Mesenchymal stem cell (in vitro differentiated cells and primary cell): ENCODE data around the gene TUBGCP6.
A peak's percentile ranks its signal among the peaks of the same experiment; 100 is the strongest.

Experiments
- DNase-seq: peaks from one replicate; pipeline ENCODE4 v3.0.0-alpha.2; 2013
- H2AFZ ChIP-seq: one replicate; pipeline ENCODE4 v1.6.1; 2013; ENCODE audit warnings: low read depth, mild to moderate bottlenecking, control low read depth, inconsistent platforms, low read length, moderate library complexity
- H2AK5ac ChIP-seq: 2 replicates; pipeline ENCODE4 v1.6.1; 2013; ENCODE audit warnings: low read length, moderate library complexity, mild to moderate bottlenecking, inconsistent platforms; ENCODE audit not compliant: severe bottlenecking
- H2BK120ac ChIP-seq: one replicate; pipeline ENCODE4 v1.6.1; 2013; ENCODE audit warnings: low read depth, mild to moderate bottlenecking, inconsistent platforms, low read length, moderate library complexity
- H2BK12ac ChIP-seq, 2 experiments: one replicate each; pipeline ENCODE4 v1.6.1; 2013; ENCODE audit warnings: inconsistent platforms in 2 of 2, low read length in 2 of 2, mild to moderate bottlenecking in 2 of 2, moderate library complexity in 2 of 2, control low read depth in 1 of 2
- H2BK15ac ChIP-seq: one replicate; pipeline ENCODE4 v1.6.1; 2013; ENCODE audit warnings: mild to moderate bottlenecking, low read depth, inconsistent platforms; ENCODE audit not compliant: poor library complexity, severe bottlenecking
- H2BK5ac ChIP-seq: 2 replicates; pipeline ENCODE4 v1.6.1; 2013; ENCODE audit warnings: low read depth, mild to moderate bottlenecking, low read length, control low read depth, inconsistent platforms; ENCODE audit not compliant: poor library complexity, severe bottlenecking
- H3K14ac ChIP-seq, 2 experiments: one replicate each; pipeline ENCODE4 v1.6.1; 2013; ENCODE audit warnings: inconsistent platforms in 2 of 2, low read length in 2 of 2, control low read depth in 1 of 2, mild to moderate bottlenecking in 1 of 2, moderate library complexity in 1 of 2
- H3K18ac ChIP-seq, 2 experiments: one replicate each; pipeline ENCODE4 v1.6.1; 2013; ENCODE audit warnings: inconsistent platforms in 2 of 2, low read length in 2 of 2, control low read depth in 1 of 2, low read depth in 1 of 2, mild to moderate bottlenecking in 1 of 2
- H3K23ac ChIP-seq, 2 experiments: one replicate each; pipeline ENCODE4 v1.6.1; 2013; ENCODE audit warnings: inconsistent platforms in 2 of 2, low read length in 2 of 2, mild to moderate bottlenecking in 2 of 2, moderate library complexity in 2 of 2, control low read depth in 1 of 2
- H3K27ac ChIP-seq: 2 replicates; pipeline ENCODE4 v1.5.1; 2013; ENCODE audit warnings: mild to moderate bottlenecking, moderate library complexity, low read length, control low read depth, inconsistent platforms; ENCODE audit not compliant: poor library complexity, severe bottlenecking
- H3K27me3 ChIP-seq, 2 experiments: 2 replicates each; pipeline versions ENCODE4 v1.6.1 to v1.7.0; 2013; ENCODE audit warnings: low read length in 2 of 2, mild to moderate bottlenecking in 2 of 2, moderate library complexity in 2 of 2, control low read depth in 1 of 2, inconsistent platforms in 1 of 2; ENCODE audit not compliant: control insufficient read depth in 1 of 2, insufficient read depth in 1 of 2
- H3K36me3 ChIP-seq, 2 experiments: 2 replicates each; pipeline versions ENCODE4 v1.6.1 to v1.7.0; 2013; ENCODE audit warnings: low read length in 2 of 2, control low read depth in 1 of 2, inconsistent platforms in 1 of 2, low read depth in 1 of 2, mild to moderate bottlenecking in 1 of 2; ENCODE audit not compliant: insufficient read depth in 2 of 2, control insufficient read depth in 1 of 2
- H3K4ac ChIP-seq, 2 experiments: one replicate each; pipeline ENCODE4 v1.6.1; 2013; ENCODE audit warnings: inconsistent platforms in 2 of 2, low read length in 2 of 2, mild to moderate bottlenecking in 2 of 2, moderate library complexity in 2 of 2, control low read depth in 1 of 2, low read depth in 1 of 2
- H3K4me1 ChIP-seq: 2 replicates; pipeline ENCODE4 v1.6.1; 2013; ENCODE audit warnings: low read depth, low read length, control low read depth; ENCODE audit not compliant: control insufficient read depth, insufficient read depth
- H3K4me2 ChIP-seq: 2 replicates; pipeline ENCODE4 v1.6.1; 2013; ENCODE audit warnings: low read length, mild to moderate bottlenecking, inconsistent platforms; ENCODE audit not compliant: poor library complexity, severe bottlenecking
- H3K4me3 ChIP-seq, 2 experiments: 2 replicates each; pipeline versions ENCODE4 v1.5.1 to v1.7.0; 2013; ENCODE audit warnings: low read length in 2 of 2, mild to moderate bottlenecking in 2 of 2, control low read depth in 1 of 2, low read depth in 1 of 2; ENCODE audit not compliant: insufficient read depth in 1 of 2
- H3K79me1 ChIP-seq: replicated peaks from 2 replicates; pipeline ENCODE4 v1.6.1; 2013; ENCODE audit warnings: mild to moderate bottlenecking, control low read depth, low read length, inconsistent platforms; ENCODE audit not compliant: poor library complexity, severe bottlenecking
- H3K9ac ChIP-seq: 2 replicates; pipeline ENCODE4 v1.7.0; 2013; ENCODE audit warnings: mild to moderate bottlenecking, low read length, moderate library complexity
- H3K9me3 ChIP-seq: 2 replicates; pipeline ENCODE4 v1.7.0; 2013; ENCODE audit warnings: mild to moderate bottlenecking, low read length; ENCODE audit not compliant: control insufficient read depth
- H4K8ac ChIP-seq: one replicate; pipeline ENCODE4 v1.6.1; 2013; ENCODE audit warnings: inconsistent platforms, mild to moderate bottlenecking, low read length, moderate library complexity
- H4K91ac ChIP-seq: one replicate; pipeline ENCODE4 v1.6.1; 2013; ENCODE audit warnings: mild to moderate bottlenecking, low read length, inconsistent platforms
- WGBS: methylation state at CpG from one replicate; pipeline ENCODE4 v1.1.7; 2013; ENCODE audit warnings: mixed read lengths; 5-methylcytosine and 5-hydroxymethylcytosine counted together

Gene TUBGCP6

GRCh38 chr22:50236731-50237409, 8.0 kb downstream of the TUBGCP6 start:
- H3K4me3 ChIP-seq: no peak overlapping the region
- DNase-seq: peak; percentile 50
- H3K36me3 ChIP-seq: peaks cover 22 to 65% of the 10 kb centered on the region in 2 experiments
- H3K4me1 ChIP-seq: peaks cover 20% of the 10 kb centered on the region
- 84% methylated on average over 10 of the region's 11 CpGs for WGBS
- H3K9me3 ChIP-seq: no peaks in the 10 kb centered on the region
- H2BK12ac ChIP-seq: no peak overlapping the region
- H2AK5ac ChIP-seq: no peak overlapping the region
- H3K79me1 ChIP-seq: peaks cover 50% of the 10 kb centered on the region
- peak overlapping the region in 1 of 2 experiments; percentile 64 for H3K23ac ChIP-seq
- no peak overlapping the region for H2BK120ac ChIP-seq
- no peak overlapping the region for H3K18ac ChIP-seq
- H3K14ac ChIP-seq: no peak overlapping the region
- no peak overlapping the region for H4K91ac ChIP-seq
- H2AFZ ChIP-seq: no peak overlapping the region
- no peak overlapping the region for H3K27ac ChIP-seq
- no peak overlapping the region for H2BK15ac ChIP-seq
- no peaks in the 10 kb centered on the region for H3K27me3 ChIP-seq
- H3K4ac ChIP-seq: no peak overlapping the region
- H3K9ac ChIP-seq: no peak overlapping the region
- H4K8ac ChIP-seq: no peak overlapping the region
- no peak overlapping the region for H3K4me2 ChIP-seq
- H2BK5ac ChIP-seq: no peak overlapping the region

GRCh38 chr22:50233223-50233622, 11.6 kb downstream of the TUBGCP6 start:
- peaks cover 22 to 68% of the 10 kb centered on the region in 2 experiments for H3K36me3 ChIP-seq
- 89% methylated on average over 18 of the region's 18 CpGs for WGBS

GRCh38 chr22:50232481-50233151, 12.2 kb downstream of the TUBGCP6 start:
- no peak overlapping the region for H3K14ac ChIP-seq
- H3K9ac ChIP-seq: no peak overlapping the region
- H3K18ac ChIP-seq: no peak overlapping the region
- 96% methylated on average over 18 of the region's 20 CpGs for WGBS
- no peak overlapping the region for H4K91ac ChIP-seq
- H2AFZ ChIP-seq: no peak overlapping the region
- H3K27me3 ChIP-seq: no peaks in the 10 kb centered on the region
- peaks cover 50% of the 10 kb centered on the region for H3K79me1 ChIP-seq
- no peak overlapping the region for H3K23ac ChIP-seq
- H2BK5ac ChIP-seq: no peak overlapping the region
- H3K4me1 ChIP-seq: peaks cover 14% of the 10 kb centered on the region
- no peak overlapping the region for H2BK12ac ChIP-seq
- H3K4me3 ChIP-seq: no peak overlapping the region
- H2AK5ac ChIP-seq: no peak overlapping the region
- peaks cover 22 to 73% of the 10 kb centered on the region in 2 experiments for H3K36me3 ChIP-seq
- H2BK15ac ChIP-seq: no peak overlapping the region
- no peak for DNase-seq
- H3K27ac ChIP-seq: no peak overlapping the region
- H3K4me2 ChIP-seq: no peak overlapping the region
- no peak overlapping the region for H2BK120ac ChIP-seq
- H3K4ac ChIP-seq: no peak overlapping the region
- H4K8ac ChIP-seq: no peak overlapping the region
- no peaks in the 10 kb centered on the region for H3K9me3 ChIP-seq

More at GRCh38 chr22:50233223-50233622, 11.6 kb downstream of the TUBGCP6 start:
- Histone ChIP-seq H3K4me3 (no peak overlapping the region), H3K23ac (no peak overlapping the region), H3K27me3 (no peaks in the 10 kb centered on the region), H4K8ac (no peak overlapping the region), H3K14ac (no peak overlapping the region), H2AFZ (no peak overlapping the region), H3K4me2 (no peak overlapping the region), H3K79me1 (peaks cover 47% of the 10 kb centered on the region), H3K9ac (no peak overlapping the region), H2BK120ac (no peak overlapping the region), H3K4ac (no peak overlapping the region), H3K18ac (no peak overlapping the region), H3K4me1 (peaks cover 14% of the 10 kb centered on the region), H3K27ac (no peak overlapping the region), H2BK15ac (no peak overlapping the region), H2AK5ac (no peak overlapping the region), H3K9me3 (no peaks in the 10 kb centered on the region), H4K91ac (no peak overlapping the region), H2BK12ac (no peak overlapping the region), H2BK5ac (no peak overlapping the region)
- DNase-seq: no peak

- WGBS: 95% methylated on average over 14 of the region's 16 CpGs
- H2AFZ ChIP-seq: no peak overlapping the region
Observed at GRCh38 chr22:50229370-50229769, 15.5 kb downstream of the TUBGCP6 start.

More at GRCh38 chr22:50229370-50229769, 15.5 kb downstream of the TUBGCP6 start:
- no peak overlapping the region for H3K14ac ChIP-seq
- no peaks in the 10 kb centered on the region for H3K27me3 ChIP-seq
- H4K91ac ChIP-seq: no peak overlapping the region
- no peak overlapping the region for H3K18ac ChIP-seq
- no peak overlapping the region for H2BK5ac ChIP-seq
- no peak overlapping the region for H2AK5ac ChIP-seq
- H3K36me3 ChIP-seq: peaks cover 45 to 80% of the 10 kb centered on the region in 2 experiments
- no peak overlapping the region for H3K4me2 ChIP-seq
- H3K9ac ChIP-seq: no peak overlapping the region
- H3K9me3 ChIP-seq: no peaks in the 10 kb centered on the region
- H4K8ac ChIP-seq: no peak overlapping the region
- no peak overlapping the region for H2BK12ac ChIP-seq
- H3K79me1 ChIP-seq: peaks cover 46% of the 10 kb centered on the region
- peaks cover 2% of the 10 kb centered on the region for H3K4me1 ChIP-seq
- no peak overlapping the region for H2BK120ac ChIP-seq
- H2BK15ac ChIP-seq: no peak overlapping the region
- H3K27ac ChIP-seq: no peak overlapping the region
- no peak overlapping the region for H3K4ac ChIP-seq
- H3K4me3 ChIP-seq: no peak overlapping the region
- no peak for DNase-seq
- H3K23ac ChIP-seq: no peak overlapping the region
